B cell (primary cell): Measurements from ENCODE around the gene PIGZ. TPM values are rescaled to one million over a fixed set of nuclear protein-coding genes. Genes with fewer than 3 reads are reported as not detected.

Source experiments
- ATAC-seq: fragments of 200-7000 bp; cut with Tn5 transposase; one replicate; pipeline ENCODE4 v1.10.0; 2021; ENCODE audit warnings: low read depth, mild to moderate bottlenecking, moderate number of reproducible peaks, moderate library complexity
- CTCF ChIA-PET: fragments of 350-600 bp; sonication (Branson Sonifier 250); formaldehyde crosslinking; loops from one replicate; lab custom pipeline; 2021; ENCODE audit warnings: antibody characterized with exemption, inconsistent platforms; lab: Charles Lee
- POLR2A ChIA-PET: fragments of 350-600 bp; sonication (Branson Sonifier 250); formaldehyde crosslinking; loops from one replicate; lab custom pipeline; 2021; ENCODE audit warnings: antibody characterized with exemption; lab: Charles Lee
- DNase-seq: peaks from one replicate; pipeline ENCODE4 v3.0.0; 2013
- H2AFZ ChIP-seq: 2 replicates; pipeline ENCODE4 v1.6.1; 2012; ENCODE audit warnings: mild to moderate bottlenecking, low read depth, low read length; ENCODE audit not compliant: insufficient read depth, poor library complexity, severe bottlenecking
- H3K27ac ChIP-seq, 2 donors: 1 replicate in 1 of 2; 2 replicates in 1 of 2; pipeline ENCODE4 v1.5.1; 2012 to 2013; ENCODE audit warnings: low read length in 2 of 2, mild to moderate bottlenecking in 2 of 2, moderate library complexity in 1 of 2
- H3K27me3 ChIP-seq, 4 experiments: fragments of 200-600 bp in 1 of 4; sonication (generic) in 1 of 4; replicated peaks in 1 of 4; 1 replicate in 2 of 4; 2 replicates in 2 of 4; pipeline versions ENCODE4 v1.6.1 to v1.7.0; 2013 to 2016; ENCODE audit warnings: low read length in 3 of 4, mild to moderate bottlenecking in 2 of 4, mixed read lengths in 1 of 4, moderate library complexity in 1 of 4; ENCODE audit not compliant: insufficient read depth in 4 of 4, control insufficient read depth in 3 of 4; ENCODE audit errors: control extremely low read depth in 1 of 4
- H3K36me3 ChIP-seq, 2 experiments: replicated peaks in 1 of 2; 1 replicate in 1 of 2; 2 replicates in 1 of 2; pipeline versions ENCODE4 v1.6.1 to v1.7.1; 2013; ENCODE audit warnings: low read length in 1 of 2; ENCODE audit not compliant: insufficient read depth in 2 of 2, control insufficient read depth in 1 of 2; ENCODE audit errors: control extremely low read depth in 1 of 2, extremely low read depth in 1 of 2
- H3K4me1 ChIP-seq, 2 donors: fragments of 200-600 bp in 1 of 2; sonication (generic) in 1 of 2; 1 replicate in 1 of 2; 2 replicates in 1 of 2; pipeline versions ENCODE4 v1.5.1 to v1.6.1; 2013 to 2017; ENCODE audit warnings: low read length in 2 of 2; ENCODE audit not compliant: control insufficient read depth in 2 of 2, insufficient read depth in 2 of 2
- H3K4me2 ChIP-seq: replicated peaks from 2 replicates; pipeline ENCODE3; 2012; ENCODE audit warnings: mild to moderate bottlenecking, low read depth, low read length; ENCODE audit not compliant: poor library complexity, severe bottlenecking
- H3K4me3 ChIP-seq, 5 experiments: fragments of 200-600 bp in 1 of 5; sonication (generic) in 1 of 5; 1 replicate in 3 of 5; 2 replicates in 2 of 5; pipeline versions ENCODE4 v1.5.1 to v1.7.0; 2011 to 2016; ENCODE audit warnings: low read length in 4 of 5, mild to moderate bottlenecking in 4 of 5, low read depth in 2 of 5, control low read depth in 1 of 5, moderate library complexity in 1 of 5; ENCODE audit not compliant: insufficient read depth in 1 of 5; ENCODE audit errors: control extremely low read depth in 1 of 5, extremely low read depth in 1 of 5
- H3K79me2 ChIP-seq: fragments of 200-600 bp; sonication (generic); one replicate; pipeline ENCODE4 v1.6.0; 2016; ENCODE audit warnings: low read length; ENCODE audit not compliant: control insufficient read depth, insufficient read depth
- H3K9ac ChIP-seq: fragments of 200-600 bp; sonication (generic); 2 replicates; pipeline ENCODE4 v1.6.1; 2017; ENCODE audit warnings: mild to moderate bottlenecking, low read length, moderate library complexity
- H3K9me3 ChIP-seq, 3 donors: one replicate each; pipeline versions ENCODE4 v1.6.1 to v1.7.1; 2013; ENCODE audit warnings: low read length in 2 of 3; ENCODE audit not compliant: control insufficient read depth in 2 of 3, insufficient read depth in 1 of 3; ENCODE audit errors: control extremely low read depth in 1 of 3
- H4K20me1 ChIP-seq: 2 replicates; pipeline ENCODE4 v1.6.0; 2012; ENCODE audit warnings: mild to moderate bottlenecking, low read length; ENCODE audit not compliant: insufficient read depth, control insufficient read depth, poor library complexity, severe bottlenecking
- H3K27ac Mint-ChIP-seq: one replicate; pipeline ENCODE4 v1.8.0; 2021; ENCODE audit warnings: mixed read lengths
- H3K27me3 Mint-ChIP-seq: one replicate; pipeline ENCODE4 v1.8.0; 2021; ENCODE audit warnings: mixed read lengths
- H3K4me1 Mint-ChIP-seq: one replicate; pipeline ENCODE4 v1.8.0; 2021; ENCODE audit warnings: mixed read lengths
- H3K4me3 Mint-ChIP-seq: one replicate; pipeline ENCODE4 v1.8.0; 2021; ENCODE audit warnings: mixed read lengths
- H3K9me3 Mint-ChIP-seq: one replicate; pipeline ENCODE4 v1.8.0; 2022; ENCODE audit warnings: mixed read lengths; ENCODE audit not compliant: insufficient read depth
- EZH2 ChIP-seq: IDR thresholded peaks from 2 replicates; pipeline ENCODE4 v1.6.1; 2012; ENCODE audit warnings: borderline replicate concordance, low read depth, mild to moderate bottlenecking, moderate library complexity, low read length; ENCODE audit not compliant: insufficient read depth, poor library complexity, severe bottlenecking
- WGBS: methylation state at CpG from one replicate; pipeline ENCODE4 v1.1.5; 2013; ENCODE audit warnings: missing lambda C conversion rate; ENCODE audit not compliant: insufficient coverage; 5-methylcytosine and 5-hydroxymethylcytosine counted together
- intact Hi-C: fragments of 100-400 bp; cut with micrococcal nuclease; formaldehyde crosslinking; loops from one replicate; pipeline ENCODE4 v1.10.0; 2022
- polyA plus RNA-seq: library from polyadenylated mRNA; depleted of rRNA; stranded (reverse); fragments of >200 nt; gene quantifications from 2 replicates; pipeline ENCODE4 v1.2.3, GENCODE V29; 2012
- total RNA-seq, 2 donors: library from RNA; stranded (reverse); fragments of 120-200 nt in 1 of 2; gene quantifications; 1 replicate in 1 of 2; 2 replicates in 1 of 2; pipeline versions ENCODE4 v1.2.3 to v1.2.4, GENCODE V29; 2013 to 2022
- TF ChIP-seq, protein P1 (sequence below): fragments of 200-600 bp; IDR thresholded peaks from one replicate; pipeline ENCODE4 v1.8.0; 2022; ENCODE audit warnings: antibody characterized with exemption, mild to moderate bottlenecking

PIGZ gene
- total and polyA plus RNA-seq, 2 donors (not counting 1 experiment from before 2014, with no cell fraction given), result 2.2 to 3.9 TPM

DNA sequence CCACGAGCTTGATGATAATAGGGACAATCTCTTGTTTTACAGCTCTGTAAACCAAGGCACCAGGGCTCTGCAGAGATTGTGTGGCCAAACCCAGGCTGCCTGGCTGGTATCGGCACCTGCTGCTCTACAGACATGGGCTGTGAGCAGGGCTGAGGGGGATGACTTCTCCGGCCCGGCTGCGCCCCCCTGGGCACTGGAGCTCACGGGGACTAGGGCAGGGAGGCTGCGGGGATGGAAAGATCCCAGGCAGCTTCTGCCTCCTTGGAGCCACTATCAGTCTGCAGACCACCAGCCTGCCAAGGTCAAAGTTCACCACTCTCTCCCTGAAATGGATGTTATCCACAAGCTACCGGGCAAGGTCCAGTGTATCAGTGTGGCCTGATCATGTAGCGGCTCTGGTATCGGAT lies 22.0 kb upstream of the PIGZ start:
- H3K4me1 ChIP-seq, result no peaks in the 10 kb centered on the region
- no peak for ATAC-seq
- WGBS, result 98% methylated on average over 10 of the region's 10 CpGs
- no peak overlapping the region for H3K27ac ChIP-seq
- H3K36me3 ChIP-seq, result no peaks in the 10 kb centered on the region
- H3K9me3 Mint-ChIP-seq, result no peaks in the 10 kb centered on the region
- H3K4me3 Mint-ChIP-seq, result no peak overlapping the region
- no peak for DNase-seq
- CTCF ChIA-PET, result no interaction called here
- H3K27ac Mint-ChIP-seq, result no peak overlapping the region
- no peak overlapping the region for H3K9ac ChIP-seq
- H3K79me2 ChIP-seq, result no peaks in the 10 kb centered on the region
- H3K9me3 ChIP-seq, result no peaks in the 10 kb centered on the region
- peaks cover 10% of the 10 kb centered on the region for H3K27me3 Mint-ChIP-seq
- H3K4me2 ChIP-seq, result no peak overlapping the region
- H2AFZ ChIP-seq, result no peak overlapping the region
- intact Hi-C loops, result no loop called here
- H3K27me3 ChIP-seq, result peaks cover 0 to 8% (median 2%) of the 10 kb centered on the region in 4 experiments
- no peaks in the 10 kb centered on the region for H4K20me1 ChIP-seq
- TF ChIP-seq EZH2, result no peak
- TF ChIP-seq, protein P1, sequence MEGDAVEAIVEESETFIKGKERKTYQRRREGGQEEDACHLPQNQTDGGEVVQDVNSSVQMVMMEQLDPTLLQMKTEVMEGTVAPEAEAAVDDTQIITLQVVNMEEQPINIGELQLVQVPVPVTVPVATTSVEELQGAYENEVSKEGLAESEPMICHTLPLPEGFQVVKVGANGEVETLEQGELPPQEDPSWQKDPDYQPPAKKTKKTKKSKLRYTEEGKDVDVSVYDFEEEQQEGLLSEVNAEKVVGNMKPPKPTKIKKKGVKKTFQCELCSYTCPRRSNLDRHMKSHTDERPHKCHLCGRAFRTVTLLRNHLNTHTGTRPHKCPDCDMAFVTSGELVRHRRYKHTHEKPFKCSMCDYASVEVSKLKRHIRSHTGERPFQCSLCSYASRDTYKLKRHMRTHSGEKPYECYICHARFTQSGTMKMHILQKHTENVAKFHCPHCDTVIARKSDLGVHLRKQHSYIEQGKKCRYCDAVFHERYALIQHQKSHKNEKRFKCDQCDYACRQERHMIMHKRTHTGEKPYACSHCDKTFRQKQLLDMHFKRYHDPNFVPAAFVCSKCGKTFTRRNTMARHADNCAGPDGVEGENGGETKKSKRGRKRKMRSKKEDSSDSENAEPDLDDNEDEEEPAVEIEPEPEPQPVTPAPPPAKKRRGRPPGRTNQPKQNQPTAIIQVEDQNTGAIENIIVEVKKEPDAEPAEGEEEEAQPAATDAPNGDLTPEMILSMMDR, result no peak
- no peaks in the 10 kb centered on the region for H3K4me1 Mint-ChIP-seq
- POLR2A ChIA-PET, result no interaction called here
- no peak overlapping the region for H3K4me3 ChIP-seq

DNA sequence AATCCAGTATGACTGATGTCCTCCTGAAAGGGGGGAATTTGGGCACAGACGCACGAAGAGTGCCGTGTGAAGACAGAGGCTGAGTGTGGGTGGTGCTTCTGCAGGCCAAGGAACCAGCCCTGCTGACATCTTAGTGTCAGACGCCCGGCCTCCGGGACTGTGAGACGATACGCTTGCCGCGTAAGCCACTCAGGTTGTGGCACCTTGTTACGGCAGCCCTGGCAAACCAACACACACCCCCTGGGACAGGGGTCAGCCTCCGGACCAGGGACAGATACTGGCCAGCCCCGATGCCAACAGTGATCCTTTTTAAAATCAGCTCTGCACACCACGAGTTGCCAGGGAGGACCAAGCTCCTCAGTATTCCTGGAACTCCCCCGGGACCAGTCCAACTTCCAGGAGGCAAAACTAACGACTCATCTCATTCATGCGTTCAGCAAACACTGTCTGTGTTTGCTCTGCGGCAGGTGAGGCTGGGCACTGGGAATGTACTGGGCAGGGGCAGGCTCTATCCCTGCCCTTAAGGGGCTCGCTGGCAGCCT lies 21.2 kb upstream of the PIGZ start:
- Histone ChIP-seq H4K20me1 (no peaks in the 10 kb centered on the region), H3K4me3 (no peak overlapping the region), H3K9me3 (no peaks in the 10 kb centered on the region), H3K36me3 (no peaks in the 10 kb centered on the region), H2AFZ (no peak overlapping the region), H3K9ac (no peak overlapping the region), H3K4me1 (no peaks in the 10 kb centered on the region), H3K27me3 (peaks cover 0 to 8% (median 2%) of the 10 kb centered on the region in 4 experiments), H3K79me2 (no peaks in the 10 kb centered on the region), H3K4me2 (no peak overlapping the region), H3K27ac (no peak overlapping the region)
- 93% methylated on average over 19 of the region's 19 CpGs for WGBS
- no peak overlapping the region for H3K4me3 Mint-ChIP-seq
- no peaks in the 10 kb centered on the region for H3K9me3 Mint-ChIP-seq
- H3K4me1 Mint-ChIP-seq, result no peaks in the 10 kb centered on the region
- intact Hi-C loops, result no loop called here
- TF ChIP-seq, protein P1, result no peak
- TF ChIP-seq EZH2, result no peak
- CTCF ChIA-PET, result no interaction called here
- no peak overlapping the region for H3K27ac Mint-ChIP-seq
- peaks cover 14% of the 10 kb centered on the region for H3K27me3 Mint-ChIP-seq
- POLR2A ChIA-PET, result no interaction called here
- no peak for DNase-seq
- ATAC-seq, result no peak
